Activated T-cell treated with anti-CD3 and anti-CD28 coated beads for 48 hours (primary cell): Measurements from ENCODE around the gene GRAMD1A.
A peak's percentile ranks its signal among the peaks of the same experiment; 100 is the strongest.
"Not testable (repeated sequence)": the region's sequence is repeated elsewhere in the genome, so short reads cannot be mapped to it uniquely, and the experiment has no call there.

ENCODE experiments used
- DNase-seq: peaks from one replicate; pipeline ENCODE4 v3.0.0-alpha.2; 2020; ENCODE audit warnings: low read depth

The GRAMD1A gene

GRCh38 chr19:34999498-35000337 is at the start of gene GRAMD1A:
Gene GRAMD1A (plus strand): TSS chr19:35000323. CDS start chr19:35000479, 156 bp downstream.
- DNase-seq, result peak; percentile 79

GRCh38 chr19:34953092-34953491 is 47.0 kb upstream of the GRAMD1A start:
- DNase-seq, result no peak

GRCh38 chr19:34957830-34958751 is 42.0 kb upstream of the GRAMD1A start:
- DNase-seq, result no peak

GRCh38 chr19:34959021-34959420 is 41.1 kb upstream of the GRAMD1A start:
- no peak for DNase-seq

- no peak for DNase-seq
These were observed 39.9 kb upstream of the GRAMD1A start for GRCh38 chr19:34960103-34960805.

- no peak for DNase-seq
These were observed 39.0 kb upstream of the GRAMD1A start for GRCh38 chr19:34960940-34961679.

GRCh38 chr19:34961775-34962686 is 38.1 kb upstream of the GRAMD1A start:
- no peak for DNase-seq

- DNase-seq, result no peak
These were observed 37.2 kb upstream of the GRAMD1A start for GRCh38 chr19:34962687-34963572.

- DNase-seq, result peak; percentile 50
These were observed 36.3 kb upstream of the GRAMD1A start, which contains the start of gene ZNF792 for GRCh38 chr19:34963573-34964406. Gene ZNF792 (minus strand): TSS chr19:34964229. CDS start chr19:34963662, 567 bp downstream.

GRCh38 chr19:34964598-34964997 is 35.5 kb upstream of the GRAMD1A start:
- no peak for DNase-seq

GRCh38 chr19:34965505-34965904 is 34.6 kb upstream of the GRAMD1A start:
- not testable (repeated sequence) for DNase-seq

- DNase-seq, result no peak
These were observed 32.6 kb upstream of the GRAMD1A start for GRCh38 chr19:34967551-34967950.

GRCh38 chr19:34969721-34970120 is 30.4 kb upstream of the GRAMD1A start:
- no peak for DNase-seq

GRCh38 chr19:34970185-34970780 is 29.8 kb upstream of the GRAMD1A start:
- not testable (repeated sequence) for DNase-seq

- DNase-seq, result no peak
These were observed 27.9 kb upstream of the GRAMD1A start for GRCh38 chr19:34972163-34972705.

GRCh38 chr19:34974646-34975045 is 25.5 kb upstream of the GRAMD1A start:
- no peak for DNase-seq

GRCh38 chr19:34975056-34975455 is 25.1 kb upstream of the GRAMD1A start:
- no peak for DNase-seq

GRCh38 chr19:34976611-34977010 is 23.5 kb upstream of the GRAMD1A start:
- DNase-seq, result no peak
